DND-41 (cell line): ENCODE data around the gene NFIB.

Source experiments
- EZH2 ChIP-seq: IDR thresholded peaks from 3 replicates; pipeline ENCODE4 v1.6.1; 2012; ENCODE audit warnings: borderline replicate concordance, low read depth, mild to moderate bottlenecking, moderate library complexity, low read length, inconsistent platforms; ENCODE audit not compliant: severe bottlenecking
- TF ChIP-seq, protein P1 (sequence below): IDR thresholded peaks from 2 replicates; pipeline ENCODE4 v1.5.1; 2012; ENCODE audit warnings: borderline replicate concordance, low read length, moderate library complexity, mild to moderate bottlenecking; ENCODE audit not compliant: poor library complexity, severe bottlenecking; ENCODE audit errors: extremely low read depth

DNA sequence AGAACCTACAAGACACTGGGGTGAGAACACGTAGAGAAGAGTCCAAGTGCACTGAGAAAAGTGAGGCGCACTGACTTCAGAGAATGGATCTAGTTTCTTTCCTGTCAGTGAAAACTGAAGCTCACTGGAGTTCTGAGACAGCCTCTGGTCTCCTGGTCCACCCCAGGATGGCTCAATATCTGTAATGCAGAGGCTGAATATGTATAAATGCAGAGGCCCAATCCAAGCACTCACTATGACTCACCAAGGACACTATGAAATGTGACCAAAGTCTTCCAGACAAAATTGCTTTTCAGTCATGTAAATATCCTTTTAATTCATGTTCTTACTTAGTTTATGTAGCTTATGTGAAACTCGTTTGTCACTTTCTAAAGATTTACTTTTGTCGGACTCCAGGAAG lies 53.8 kb downstream of the NFIB start:
- TF ChIP-seq, protein P1, sequence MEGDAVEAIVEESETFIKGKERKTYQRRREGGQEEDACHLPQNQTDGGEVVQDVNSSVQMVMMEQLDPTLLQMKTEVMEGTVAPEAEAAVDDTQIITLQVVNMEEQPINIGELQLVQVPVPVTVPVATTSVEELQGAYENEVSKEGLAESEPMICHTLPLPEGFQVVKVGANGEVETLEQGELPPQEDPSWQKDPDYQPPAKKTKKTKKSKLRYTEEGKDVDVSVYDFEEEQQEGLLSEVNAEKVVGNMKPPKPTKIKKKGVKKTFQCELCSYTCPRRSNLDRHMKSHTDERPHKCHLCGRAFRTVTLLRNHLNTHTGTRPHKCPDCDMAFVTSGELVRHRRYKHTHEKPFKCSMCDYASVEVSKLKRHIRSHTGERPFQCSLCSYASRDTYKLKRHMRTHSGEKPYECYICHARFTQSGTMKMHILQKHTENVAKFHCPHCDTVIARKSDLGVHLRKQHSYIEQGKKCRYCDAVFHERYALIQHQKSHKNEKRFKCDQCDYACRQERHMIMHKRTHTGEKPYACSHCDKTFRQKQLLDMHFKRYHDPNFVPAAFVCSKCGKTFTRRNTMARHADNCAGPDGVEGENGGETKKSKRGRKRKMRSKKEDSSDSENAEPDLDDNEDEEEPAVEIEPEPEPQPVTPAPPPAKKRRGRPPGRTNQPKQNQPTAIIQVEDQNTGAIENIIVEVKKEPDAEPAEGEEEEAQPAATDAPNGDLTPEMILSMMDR = no peak
- TF ChIP-seq EZH2 = no peak
